ENCODE results near the gene TUBA3E. TPM values are rescaled to one million over a fixed set of nuclear protein-coding genes. Genes with fewer than 3 reads are reported as not detected.

Gene TUBA3E
- total and polyA plus RNA-seq, 2 of the 8 experiments (the other 6 are each of a cell fraction or from before 2014, with no cell fraction given): not detected

- TF ChIP-seq SIN3A (conservative IDR thresholded peaks at IDR 0.05 in 1 of 2, IDR thresholded peaks at IDR 0.05 in 1 of 2; ENCODE audit: low read depth in 1 of 2, low read length in 2 of 2): no peak
- no peak for TF ChIP-seq MAX (IDR thresholded peaks at IDR 0.05)
- no peak for TF ChIP-seq CEBPB (IDR thresholded peaks at IDR 0.05; ENCODE audit: low read depth, low read length)
- TF ChIP-seq RBBP5 (IDR thresholded peaks at IDR 0.05; ENCODE audit: borderline replicate concordance, low read depth, low read length): no peak
- no peak for TF ChIP-seq CBX8 (IDR thresholded peaks at IDR 0.05; ENCODE audit: borderline replicate concordance, low read depth, low read length)
- no peak for TF ChIP-seq ASH2L (IDR thresholded peaks at IDR 0.05; ENCODE audit: low read length)
- TF ChIP-seq BCL11A (IDR thresholded peaks at IDR 0.05; ENCODE audit: low read depth in 2 of 2, low read length in 2 of 2): no peak
Measured at GRCh38 chr2:130156624-130157004, 41.6 kb downstream of the TUBA3E start (continued).

Data from H1 (cell line).